Nephron progenitor cell (in vitro differentiated cells): Measurements from ENCODE around the gene DLK1.
A peak's percentile ranks its signal among the peaks of the same experiment; 100 is the strongest.

Experiments
- DNase-seq: peaks from one replicate; pipeline ENCODE4 v3.0.0; 2021
- H3K27ac Mint-ChIP-seq: 2 replicates; pipeline ENCODE4 v1.8.0; 2021; ENCODE audit warnings: mild to moderate bottlenecking, moderate library complexity, mixed read lengths
- H3K27me3 Mint-ChIP-seq: 2 replicates; pipeline ENCODE4 v1.8.0; 2021; ENCODE audit warnings: mild to moderate bottlenecking, low read depth, mixed read lengths; ENCODE audit not compliant: poor library complexity
- H3K36me3 Mint-ChIP-seq: 2 replicates; pipeline ENCODE4 v1.8.0; 2021; ENCODE audit warnings: low read depth, mixed read lengths
- H3K4me1 Mint-ChIP-seq: 2 replicates; pipeline ENCODE4 v1.8.0; 2021; ENCODE audit warnings: mixed read lengths
- H3K4me3 Mint-ChIP-seq: 2 replicates; pipeline ENCODE4 v1.8.0; 2021; ENCODE audit warnings: mild to moderate bottlenecking, moderate library complexity, mixed read lengths
- H3K9me3 Mint-ChIP-seq: 2 replicates; pipeline ENCODE4 v1.8.0; 2021; ENCODE audit warnings: mild to moderate bottlenecking, moderate library complexity, mixed read lengths
- TF ChIP-seq, protein P1 (sequence below): fragments of 200-600 bp; sonication (generic); IDR thresholded peaks from 2 replicates; pipeline ENCODE4 v1.5.0; 2021; ENCODE audit warnings: antibody characterized with exemption

DLK1 gene

DNA sequence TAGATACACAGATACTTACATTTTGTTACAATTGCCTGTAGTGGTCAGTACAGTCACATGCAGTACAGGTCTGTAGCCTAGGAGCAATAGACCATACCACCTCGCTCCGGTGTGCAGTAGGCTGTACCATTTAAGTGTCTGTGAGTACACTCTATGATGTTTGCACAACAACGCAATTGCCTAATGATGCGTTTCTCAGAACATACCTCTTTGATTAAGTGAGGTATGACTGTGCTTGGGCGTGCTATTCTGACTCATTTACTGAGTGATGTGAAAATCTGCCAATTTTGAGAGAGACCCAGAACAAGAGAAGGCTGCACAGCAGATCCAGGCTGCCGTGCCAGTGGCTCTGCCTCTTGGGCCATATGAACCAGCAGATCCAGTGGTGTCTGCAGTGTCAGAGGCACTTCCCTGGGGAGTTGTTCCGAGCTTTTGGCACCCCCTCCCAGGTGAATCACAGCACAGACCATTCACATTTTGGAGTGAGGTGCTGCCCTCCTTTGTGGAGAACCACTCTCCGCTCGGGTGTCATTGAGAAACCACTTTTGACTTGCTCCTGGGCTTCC lies 20.4 kb downstream of the DLK1 start:
- peaks cover 11% of the 10 kb centered on the region for H3K4me1 Mint-ChIP-seq
- no peak overlapping the region for H3K4me3 Mint-ChIP-seq
- DNase-seq, result no peak
- H3K27ac Mint-ChIP-seq, result no peak overlapping the region
- H3K9me3 Mint-ChIP-seq, result no peaks in the 10 kb centered on the region
- H3K36me3 Mint-ChIP-seq, result no peaks in the 10 kb centered on the region
- H3K27me3 Mint-ChIP-seq, result peaks cover 19% of the 10 kb centered on the region
- TF ChIP-seq, protein P1, sequence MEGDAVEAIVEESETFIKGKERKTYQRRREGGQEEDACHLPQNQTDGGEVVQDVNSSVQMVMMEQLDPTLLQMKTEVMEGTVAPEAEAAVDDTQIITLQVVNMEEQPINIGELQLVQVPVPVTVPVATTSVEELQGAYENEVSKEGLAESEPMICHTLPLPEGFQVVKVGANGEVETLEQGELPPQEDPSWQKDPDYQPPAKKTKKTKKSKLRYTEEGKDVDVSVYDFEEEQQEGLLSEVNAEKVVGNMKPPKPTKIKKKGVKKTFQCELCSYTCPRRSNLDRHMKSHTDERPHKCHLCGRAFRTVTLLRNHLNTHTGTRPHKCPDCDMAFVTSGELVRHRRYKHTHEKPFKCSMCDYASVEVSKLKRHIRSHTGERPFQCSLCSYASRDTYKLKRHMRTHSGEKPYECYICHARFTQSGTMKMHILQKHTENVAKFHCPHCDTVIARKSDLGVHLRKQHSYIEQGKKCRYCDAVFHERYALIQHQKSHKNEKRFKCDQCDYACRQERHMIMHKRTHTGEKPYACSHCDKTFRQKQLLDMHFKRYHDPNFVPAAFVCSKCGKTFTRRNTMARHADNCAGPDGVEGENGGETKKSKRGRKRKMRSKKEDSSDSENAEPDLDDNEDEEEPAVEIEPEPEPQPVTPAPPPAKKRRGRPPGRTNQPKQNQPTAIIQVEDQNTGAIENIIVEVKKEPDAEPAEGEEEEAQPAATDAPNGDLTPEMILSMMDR, result no peak

GRCh38 chr14:100747736-100748135 lies 21.0 kb downstream of the DLK1 start:
- Mint-ChIP-seq H3K9me3 (no peaks in the 10 kb centered on the region), H3K4me1 (peaks cover 11% of the 10 kb centered on the region), H3K4me3 (no peak overlapping the region), H3K27ac (peak overlapping the region; percentile 19), H3K36me3 (no peaks in the 10 kb centered on the region), H3K27me3 (peaks cover 18% of the 10 kb centered on the region)
- DNase-seq, result no peak
- TF ChIP-seq, protein P1, result no peak

DNA sequence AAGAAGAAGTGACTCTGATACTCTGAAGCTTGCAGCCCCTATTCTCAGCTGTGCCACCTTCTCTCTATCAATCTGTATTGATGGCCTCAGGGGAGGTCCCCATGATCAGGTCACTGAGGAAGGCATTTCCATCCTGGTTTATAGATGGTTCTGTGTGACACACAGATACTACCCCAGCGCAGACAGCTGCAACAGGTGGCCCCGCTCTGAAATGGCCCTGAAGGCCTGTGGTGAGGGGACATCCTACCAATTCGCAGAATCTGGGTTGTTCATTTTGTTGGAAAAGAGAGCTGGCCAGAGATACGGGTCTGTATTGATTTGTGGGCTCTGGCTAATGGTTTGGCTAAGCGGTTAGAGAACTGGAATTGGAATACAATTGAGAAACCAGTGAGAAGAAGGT lies 21.7 kb downstream of the DLK1 start:
- DNase-seq, result no peak
- Mint-ChIP-seq H3K4me3 (no peak overlapping the region), H3K27ac (no peak overlapping the region), H3K9me3 (no peaks in the 10 kb centered on the region), H3K36me3 (no peaks in the 10 kb centered on the region), H3K27me3 (peaks cover 16% of the 10 kb centered on the region), H3K4me1 (peaks cover 11% of the 10 kb centered on the region)
- TF ChIP-seq, protein P1, result no peak

DNA sequence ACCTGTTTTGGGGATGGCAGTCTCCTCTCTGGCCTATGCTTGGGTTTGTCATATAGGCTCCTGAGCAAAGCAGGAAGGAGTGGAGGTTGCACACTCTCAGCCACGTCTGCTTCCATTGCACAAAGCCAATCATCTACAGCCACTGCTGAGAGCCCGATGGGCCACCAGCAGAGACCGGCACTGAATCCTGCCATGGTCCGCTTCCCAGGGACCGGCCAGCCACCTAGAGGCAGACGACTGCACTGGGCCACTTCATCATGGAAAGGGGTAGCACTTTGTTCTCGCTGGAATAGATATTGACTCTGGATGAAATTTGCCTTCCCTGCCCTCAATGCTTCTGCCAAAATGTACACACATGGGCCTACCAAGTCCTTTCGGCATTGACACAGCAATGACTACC lies 22.3 kb downstream of the DLK1 start:
- Mint-ChIP-seq H3K9me3 (no peaks in the 10 kb centered on the region), H3K4me3 (no peak overlapping the region), H3K4me1 (peaks cover 11% of the 10 kb centered on the region), H3K36me3 (no peaks in the 10 kb centered on the region), H3K27me3 (peaks cover 16% of the 10 kb centered on the region), H3K27ac (no peak overlapping the region)
- TF ChIP-seq, protein P1, result no peak
- DNase-seq, result no peak

GRCh38 chr14:100749967-100750597 lies 23.4 kb downstream of the DLK1 start:
- Mint-ChIP-seq H3K4me1 (peaks cover 11% of the 10 kb centered on the region), H3K4me3 (no peak overlapping the region)

More at GRCh38 chr14:100749967-100750597, 23.4 kb downstream of the DLK1 start:
- DNase-seq, result no peak
- peaks cover 21% of the 10 kb centered on the region for H3K27me3 Mint-ChIP-seq
- no peaks in the 10 kb centered on the region for H3K36me3 Mint-ChIP-seq
- no peaks in the 10 kb centered on the region for H3K9me3 Mint-ChIP-seq
- TF ChIP-seq, protein P1, result no peak
- H3K27ac Mint-ChIP-seq, result no peak overlapping the region
